Muscle of leg (tissue), 11 donors: ENCODE measurements around the gene SLC2A11. TPM values are rescaled to one million over a fixed set of nuclear protein-coding genes. Genes with fewer than 3 reads are reported as not detected.
"Not testable (repeated sequence)": the region's sequence is repeated elsewhere in the genome, so short reads cannot be mapped to it uniquely, and the experiment has no call there.

Experiments
- DNase-seq: peaks from one replicate; pipeline ENCODE4 v3.0.0; 2013
- H3K27ac ChIP-seq: one replicate; pipeline ENCODE4 v1.5.1; 2013; ENCODE audit warnings: mild to moderate bottlenecking, low read length, control low read depth
- H3K27me3 ChIP-seq: one replicate; pipeline ENCODE4 v1.6.1; 2013; ENCODE audit warnings: low read length; ENCODE audit not compliant: control insufficient read depth, insufficient read depth
- H3K36me3 ChIP-seq: one replicate; pipeline ENCODE4 v1.6.1; 2013; ENCODE audit warnings: low read length; ENCODE audit not compliant: control insufficient read depth, insufficient read depth
- H3K4me1 ChIP-seq: one replicate; pipeline ENCODE4 v1.6.1; 2013; ENCODE audit warnings: low read length; ENCODE audit not compliant: control insufficient read depth, insufficient read depth
- H3K4me3 ChIP-seq: one replicate; pipeline ENCODE4 v1.5.1; 2013; ENCODE audit warnings: low read length, control low read depth
- H3K9me3 ChIP-seq: replicated peaks from 2 replicates; pipeline ENCODE4 v1.6.1; 2013; ENCODE audit warnings: low read depth, low read length; ENCODE audit not compliant: control insufficient read depth
- WGBS: methylation state at CpG from one replicate; pipeline ENCODE4 v1.1.5; 2013; ENCODE audit warnings: missing lambda C conversion rate; ENCODE audit not compliant: insufficient coverage; 5-methylcytosine and 5-hydroxymethylcytosine counted together
- polyA plus RNA-seq, 8 donors: library from polyadenylated mRNA; unstranded; fragments of 120-200 nt; gene quantifications; one replicate each; pipeline versions ENCODE4 v1.2.1 to v1.2.3, GENCODE V29; 2013; ENCODE audit warnings: inconsistent platforms in 1 of 8, low replicate concordance in 1 of 8; ENCODE audit not compliant: insufficient read length in 8 of 8, insufficient read depth in 1 of 8
- total RNA-seq: library from RNA; stranded (reverse); fragments of 120-200 nt; gene quantifications from one replicate; pipeline ENCODE4 v1.2.4, GENCODE V29; 2013

Gene SLC2A11
- total and polyA plus RNA-seq, 9 donors = 2.8 to 8.4 (median 6.2) TPM

DNA sequence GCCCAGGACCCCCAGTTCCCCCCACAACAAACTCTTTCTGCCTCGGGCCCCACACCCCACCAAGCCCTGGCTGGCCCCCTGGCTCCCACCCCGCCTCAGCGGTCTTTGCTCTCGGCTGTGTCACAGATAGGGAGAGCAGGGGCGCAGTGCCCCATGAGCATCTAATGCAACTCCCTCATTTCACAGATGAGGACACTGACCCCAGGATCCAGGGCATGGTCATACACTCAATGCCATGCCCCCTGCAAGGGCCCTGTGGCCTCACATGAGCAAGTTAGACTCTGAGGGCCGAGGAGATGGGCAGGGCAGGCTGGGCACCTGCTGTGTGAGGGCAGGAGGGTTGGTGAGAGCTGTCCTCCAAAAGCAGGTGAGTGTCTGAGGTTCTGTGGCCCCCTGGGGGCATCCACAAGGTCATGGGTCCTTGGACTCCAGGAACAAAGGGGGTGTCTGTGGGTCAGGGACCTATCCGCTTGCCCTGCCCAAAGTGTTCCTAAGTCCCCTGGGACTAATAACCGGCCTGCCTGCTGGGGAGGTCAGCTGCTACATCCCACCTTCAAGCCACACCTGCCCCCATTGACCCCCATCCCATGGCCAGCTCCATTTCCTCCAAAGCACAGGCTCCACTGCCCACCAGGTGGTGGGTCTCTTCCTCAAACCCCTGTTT is 39.0 kb downstream of the SLC2A11 start:
- Histone ChIP-seq H3K27me3 (no peaks in the 10 kb centered on the region), H3K36me3 (peaks cover 26% of the 10 kb centered on the region), H3K9me3 (no peaks in the 10 kb centered on the region), H3K4me1 (peaks cover 24% of the 10 kb centered on the region), H3K27ac (no peak overlapping the region), H3K4me3 (no peak overlapping the region)
- 84% methylated on average over 6 of the region's 8 CpGs for WGBS
- DNase-seq = no peak

GRCh38 chr22:23897320-23897719 is 39.6 kb downstream of the SLC2A11 start:
- DNase-seq = no peak
- Histone ChIP-seq H3K27me3 (no peaks in the 10 kb centered on the region), H3K27ac (no peak overlapping the region), H3K4me1 (peaks cover 24% of the 10 kb centered on the region), H3K9me3 (no peaks in the 10 kb centered on the region), H3K4me3 (no peak overlapping the region), H3K36me3 (peaks cover 26% of the 10 kb centered on the region)
- 72% methylated on average over 2 of the region's 3 CpGs for WGBS

DNA sequence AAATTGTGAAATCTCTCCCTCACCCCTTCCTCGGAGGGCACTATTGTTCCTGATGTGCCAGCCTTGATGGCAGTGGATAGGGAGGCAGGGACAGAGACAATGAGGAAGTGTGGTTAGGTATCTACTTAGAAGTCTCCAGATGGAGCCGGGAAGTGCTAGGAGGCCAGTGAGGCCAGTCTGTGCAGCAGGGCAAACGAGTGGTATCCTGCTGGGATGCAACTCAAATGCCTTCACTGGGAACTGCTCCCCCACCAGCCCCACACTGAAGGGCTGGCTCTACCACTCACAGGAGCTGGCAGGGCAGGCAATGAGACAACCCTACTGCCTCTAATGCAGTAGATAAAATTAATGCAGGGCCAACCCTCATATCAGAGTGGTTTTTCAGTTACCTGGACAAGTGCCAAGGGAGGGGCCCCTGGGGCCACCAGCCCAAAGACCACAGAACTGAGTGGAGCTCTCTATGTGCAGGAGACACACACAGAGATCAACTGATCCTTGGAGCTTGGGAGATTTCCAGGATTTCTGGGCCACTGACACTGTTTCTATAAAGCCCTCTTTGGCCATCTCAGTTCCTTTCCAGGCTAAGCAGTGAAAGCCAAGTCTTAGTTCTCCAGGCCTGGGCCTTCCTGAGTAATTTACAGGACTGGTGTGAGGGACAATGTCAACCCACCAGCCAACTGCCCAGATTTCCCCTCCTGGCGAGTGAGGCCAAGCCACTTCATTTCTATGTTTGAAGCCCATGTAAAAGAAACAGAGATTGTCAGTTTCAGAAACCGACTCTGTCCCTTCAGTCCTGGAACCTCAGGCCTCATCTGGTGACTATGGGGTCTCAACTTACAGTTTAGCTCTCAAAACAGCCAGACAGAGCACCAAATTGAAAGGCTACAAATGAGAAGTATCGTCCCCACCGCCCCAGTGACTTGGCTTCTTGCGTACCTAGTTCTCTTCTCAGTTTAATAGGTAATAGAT is 40.6 kb downstream of the SLC2A11 start:
- no peak overlapping the region for H3K27ac ChIP-seq
- no peak for DNase-seq

DNA sequence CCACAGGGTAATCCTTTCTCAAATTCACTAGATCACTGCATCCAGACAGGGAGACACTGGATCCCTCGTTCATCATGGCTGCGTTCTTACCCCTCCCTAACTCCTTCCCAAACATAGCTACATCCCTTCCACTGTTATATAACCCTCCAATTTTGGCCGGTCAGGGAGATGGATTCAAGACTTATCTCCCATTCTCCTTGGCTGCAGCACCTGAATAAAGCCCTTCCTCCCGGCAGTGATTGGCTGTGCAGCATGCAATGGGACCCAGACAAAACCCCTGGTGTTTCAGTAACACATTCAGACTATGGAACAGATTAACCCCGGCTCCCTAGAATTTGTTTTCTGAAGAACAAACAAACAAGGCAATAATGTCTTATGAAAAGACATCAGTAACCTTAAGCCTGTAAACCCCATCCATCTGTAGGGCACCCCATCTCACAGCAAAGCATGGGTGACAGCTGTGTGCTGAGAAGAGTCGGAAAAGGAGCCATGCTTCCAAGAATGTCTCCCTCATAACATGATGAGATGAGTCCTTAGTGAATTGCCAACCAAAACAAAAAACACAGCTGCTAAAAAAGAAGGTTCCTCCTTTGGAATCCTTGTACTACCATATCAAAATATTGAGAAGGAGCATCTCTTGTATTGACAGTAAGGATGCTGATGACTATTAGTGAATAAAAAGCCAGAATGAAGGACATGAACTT is 41.5 kb downstream of the SLC2A11 start:
- H3K4me1 ChIP-seq = peaks cover 27% of the 10 kb centered on the region
- H3K9me3 ChIP-seq = no peaks in the 10 kb centered on the region
- no peak overlapping the region for H3K27ac ChIP-seq
- WGBS = 64% methylated on average over 3 of the region's 6 CpGs
- H3K27me3 ChIP-seq = no peaks in the 10 kb centered on the region
- no peak for DNase-seq
- H3K4me3 ChIP-seq = no peak overlapping the region
- peaks cover 26% of the 10 kb centered on the region for H3K36me3 ChIP-seq

More for the DNA sequence above, 40.6 kb downstream of the SLC2A11 start:
- H3K27me3 ChIP-seq = no peaks in the 10 kb centered on the region
- no peaks in the 10 kb centered on the region for H3K9me3 ChIP-seq
- H3K36me3 ChIP-seq = peaks cover 26% of the 10 kb centered on the region
- WGBS = 38% methylated on average over 4 of the region's 8 CpGs
- no peak overlapping the region for H3K4me3 ChIP-seq
- peaks cover 30% of the 10 kb centered on the region for H3K4me1 ChIP-seq

DNA sequence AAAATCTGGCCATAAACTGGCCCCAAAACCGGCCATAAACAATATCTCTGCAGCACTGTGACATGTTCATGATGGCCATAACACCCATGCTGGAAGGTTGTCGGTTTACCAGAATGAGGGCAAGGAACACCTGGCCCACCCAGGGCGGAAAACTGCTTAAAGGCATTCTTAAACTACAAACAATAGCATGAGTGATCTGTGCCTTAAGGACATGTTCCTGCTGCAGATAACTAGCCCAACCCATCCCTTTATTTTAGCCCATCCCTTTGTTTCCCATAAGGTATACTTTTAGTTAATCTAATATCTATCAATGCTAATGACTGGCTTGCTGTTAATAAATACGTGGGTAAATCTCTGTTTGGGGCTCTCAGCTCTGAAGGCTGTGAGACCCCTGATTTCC is 42.6 kb downstream of the SLC2A11 start:
- not testable (repeated sequence) for H3K4me3 ChIP-seq
- WGBS = 100% methylated on average over 2 of the region's 4 CpGs
- H3K4me1 ChIP-seq = peaks cover 31% of the 10 kb centered on the region

DNA sequence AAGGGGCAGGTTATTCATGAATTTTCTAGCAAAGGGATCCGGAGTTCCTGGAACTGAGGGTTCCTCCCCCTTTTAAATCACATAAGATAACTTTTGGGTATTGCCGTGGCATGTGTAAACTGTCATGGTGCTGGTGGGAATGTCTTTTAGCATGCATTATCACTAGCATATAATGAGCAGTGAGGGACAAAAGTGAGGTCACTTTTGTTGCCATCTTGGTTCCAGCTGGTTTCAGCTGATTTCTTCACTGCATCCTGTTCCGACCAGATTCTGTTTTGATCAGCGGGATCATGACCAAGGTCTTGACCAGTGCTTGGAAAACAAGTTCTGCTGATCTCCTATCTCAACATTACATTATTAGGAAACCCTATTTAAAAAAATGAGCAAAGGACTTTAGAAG is 43.9 kb downstream of the SLC2A11 start:
- 100% methylated on average over 1 of the region's 4 CpGs for WGBS
- Histone ChIP-seq H3K27ac (no peak overlapping the region), H3K27me3 (no peaks in the 10 kb centered on the region)

More for the DNA sequence above, 42.6 kb downstream of the SLC2A11 start:
- DNase-seq, H3K27ac ChIP-seq, H3K9me3 ChIP-seq, H3K27me3 ChIP-seq: not testable (repeated sequence)
- peaks cover 24% of the 10 kb centered on the region for H3K36me3 ChIP-seq

DNA sequence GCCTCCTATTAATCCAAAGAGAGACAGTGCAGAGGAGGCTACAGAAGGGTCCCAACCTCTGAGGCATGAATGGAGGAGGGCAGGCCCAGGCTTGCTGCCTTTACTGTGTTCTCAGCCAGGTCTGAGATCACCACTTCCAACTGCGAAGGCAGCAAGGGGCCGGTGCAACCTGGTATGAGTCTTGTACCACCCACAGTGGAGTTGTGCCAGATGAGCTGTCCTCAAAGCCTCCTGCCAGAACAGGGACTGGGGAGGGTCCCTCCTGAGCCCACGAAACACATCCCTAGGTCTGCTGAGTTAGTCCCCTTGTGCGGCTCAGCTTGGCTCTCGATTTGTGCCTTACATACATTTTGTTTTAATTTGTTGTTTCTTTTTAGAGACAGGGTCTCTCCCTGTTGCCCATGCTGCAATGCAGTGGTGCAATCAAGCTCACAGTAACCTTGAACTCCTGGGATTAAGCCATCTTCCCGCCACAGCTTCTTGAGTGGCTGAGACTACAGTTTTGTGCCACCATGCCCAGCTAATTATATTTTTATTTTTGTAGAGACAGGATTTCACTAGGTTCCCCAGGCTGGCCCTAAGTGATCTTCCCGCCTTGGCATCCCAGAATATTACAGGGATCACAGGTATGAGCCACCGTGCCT is 45.8 kb downstream of the SLC2A11 start:
- DNase-seq = no peak

More for the DNA sequence above, 43.9 kb downstream of the SLC2A11 start:
- Histone ChIP-seq H3K36me3 (peaks cover 14% of the 10 kb centered on the region), H3K9me3 (no peaks in the 10 kb centered on the region), H3K4me1 (peaks cover 34% of the 10 kb centered on the region), H3K4me3 (no peak overlapping the region)
- DNase-seq = no peak

DNA sequence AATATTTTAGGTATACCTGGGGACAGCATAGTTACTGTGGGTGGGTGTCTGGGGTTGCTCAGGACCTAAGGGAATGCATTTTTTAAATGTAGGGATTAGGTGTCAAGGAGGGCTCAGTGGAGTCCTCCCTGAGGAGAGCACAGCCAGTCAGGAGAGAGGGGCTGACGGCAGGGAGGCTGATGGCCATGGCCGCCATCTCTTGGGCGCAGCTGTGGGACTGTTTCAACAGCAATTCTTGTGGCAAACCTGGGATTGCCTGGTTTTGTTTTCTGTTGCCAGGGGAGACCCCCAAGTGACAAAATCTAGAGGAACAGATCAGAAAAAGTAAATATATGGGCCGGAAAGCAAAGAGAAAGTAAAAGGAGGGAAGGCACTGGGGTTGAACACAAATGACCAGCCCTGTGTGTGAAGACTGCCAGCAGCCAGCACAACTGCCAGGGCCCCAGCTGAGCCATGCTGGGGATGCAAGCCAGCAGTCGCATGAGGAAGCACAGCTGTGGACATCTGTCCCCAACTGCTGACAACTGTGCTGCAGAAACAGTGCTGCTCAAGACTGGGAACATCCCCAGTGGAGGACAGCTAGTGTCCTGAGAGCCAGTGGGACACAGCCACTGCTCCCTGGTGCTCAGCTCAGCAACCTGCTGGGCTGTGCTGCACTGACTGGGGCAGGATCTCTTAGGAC is 47.0 kb downstream of the SLC2A11 start:
- Histone ChIP-seq H3K27ac (peak overlapping the region; percentile 66), H3K36me3 (no peaks in the 10 kb centered on the region), H3K9me3 (no peaks in the 10 kb centered on the region), H3K4me3 (peak overlapping the region; percentile 0), H3K27me3 (no peaks in the 10 kb centered on the region), H3K4me1 (peaks cover 52% of the 10 kb centered on the region)
- peak; percentile 84 for DNase-seq
- 61% methylated on average over 5 of the region's 5 CpGs for WGBS

More for the DNA sequence above, 45.8 kb downstream of the SLC2A11 start:
- Histone ChIP-seq H3K27ac (no peak overlapping the region), H3K4me1 (peaks cover 40% of the 10 kb centered on the region), H3K4me3 (no peak overlapping the region), H3K36me3 (no peaks in the 10 kb centered on the region), H3K27me3 (no peaks in the 10 kb centered on the region), H3K9me3 (no peaks in the 10 kb centered on the region)
- WGBS = 77% methylated on average over 4 of the region's 8 CpGs

DNA sequence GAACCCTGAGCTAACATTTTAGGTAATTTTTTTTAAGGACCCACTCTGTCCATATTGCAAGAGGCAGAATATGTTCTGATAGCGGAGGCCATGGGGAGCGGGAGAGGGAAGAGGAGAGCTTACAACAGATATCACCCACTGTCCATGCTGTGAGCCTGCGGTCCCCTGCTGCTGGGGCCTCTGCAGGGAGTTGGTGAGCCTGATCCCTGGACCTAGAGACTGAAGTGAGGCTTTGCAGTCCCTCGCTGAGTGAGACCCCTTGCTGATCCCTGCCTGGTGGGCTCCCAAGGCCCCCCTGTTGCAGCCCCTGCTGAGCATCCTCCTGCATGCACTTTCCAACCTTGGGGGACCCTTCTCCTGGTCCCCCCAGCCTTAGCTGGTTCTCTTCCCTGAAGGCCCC is 49.0 kb downstream of the SLC2A11 start:
- no peaks in the 10 kb centered on the region for H3K27me3 ChIP-seq
- H3K4me3 ChIP-seq = no peak overlapping the region
- H3K36me3 ChIP-seq = no peaks in the 10 kb centered on the region
- 89% methylated on average over 2 of the region's 4 CpGs for WGBS
- no peak overlapping the region for H3K27ac ChIP-seq
- no peak for DNase-seq
- peaks cover 70% of the 10 kb centered on the region for H3K4me1 ChIP-seq
- H3K9me3 ChIP-seq = no peaks in the 10 kb centered on the region
